Activated CD8-positive, alpha-beta memory T cell treated with anti-CD3 and anti-CD28 coated beads, Interleukin-2, amount 10 ng/mL, durations not matched to agents 7 days and 5 days (primary cell): ENCODE results near the gene GPR158. TPM values are rescaled to one million over a fixed set of nuclear protein-coding genes. Genes with fewer than 3 reads are reported as not detected.

Experiments
- ATAC-seq: fragments of 150-1000 bp; cut with Tn5 transposase; one replicate; pipeline ENCODE4 v1.10.0; 2021; ENCODE audit warnings: moderate library complexity
- CTCF ChIA-PET: fragments of 350-600 bp; sonication (Branson Sonifier 250); formaldehyde crosslinking; loops from one replicate; lab custom pipeline; 2021; ENCODE audit warnings: antibody characterized with exemption; lab: Charles Lee
- DNase-seq: peaks from one replicate; pipeline ENCODE4 v3.0.0-alpha.2; 2020
- H3K27ac Mint-ChIP-seq: one replicate; pipeline ENCODE4 v1.8.0; 2021; ENCODE audit warnings: mild to moderate bottlenecking, mixed read lengths
- H3K27me3 Mint-ChIP-seq: one replicate; pipeline ENCODE4 v1.8.0; 2021; ENCODE audit warnings: mixed read lengths
- H3K36me3 Mint-ChIP-seq: one replicate; pipeline ENCODE4 v1.8.0; 2021; ENCODE audit warnings: mild to moderate bottlenecking, mixed read lengths
- H3K4me1 Mint-ChIP-seq: one replicate; pipeline ENCODE4 v1.8.0; 2021; ENCODE audit warnings: mixed read lengths
- H3K4me3 Mint-ChIP-seq: one replicate; pipeline ENCODE4 v1.8.0; 2021; ENCODE audit warnings: mild to moderate bottlenecking, moderate library complexity, mixed read lengths
- H3K9me3 Mint-ChIP-seq: one replicate; pipeline ENCODE4 v1.8.0; 2022; ENCODE audit warnings: low read depth, mixed read lengths
- total RNA-seq, 2 experiments: library from RNA; stranded (reverse); gene quantifications; one replicate each; pipeline ENCODE4 v1.2.3, GENCODE V29; 2021

The GPR158 gene
- total RNA-seq, 2 experiments from 2014 or later = not detected

DNA sequence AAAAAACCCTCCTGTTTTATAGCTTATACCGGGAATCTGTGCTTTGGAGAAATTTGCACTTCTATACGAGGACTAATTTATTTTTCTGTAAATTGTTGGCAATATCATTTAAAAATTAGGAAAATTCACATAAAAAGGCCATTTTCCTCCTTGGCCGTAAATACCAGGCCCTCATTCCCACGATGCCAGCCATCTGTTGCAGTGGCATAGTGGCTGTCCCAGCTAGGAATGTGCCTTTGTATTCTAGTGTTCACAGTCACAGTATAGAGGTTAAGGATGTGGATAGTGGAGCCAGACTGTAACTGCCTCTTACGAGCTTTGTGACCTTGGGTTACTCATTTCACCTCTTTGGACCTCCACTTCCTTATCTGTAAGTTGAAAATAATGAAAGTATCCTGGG lies 312.5 kb downstream of the GPR158 start:
- Mint-ChIP-seq H3K4me3 (no peak overlapping the region), H3K4me1 (no peaks in the 10 kb centered on the region), H3K27ac (no peak overlapping the region), H3K27me3 (no peaks in the 10 kb centered on the region), H3K36me3 (no peaks in the 10 kb centered on the region), H3K9me3 (peaks cover 7% of the 10 kb centered on the region)
- no peak for ATAC-seq
- CTCF ChIA-PET = no interaction called here
- no peak for DNase-seq

DNA sequence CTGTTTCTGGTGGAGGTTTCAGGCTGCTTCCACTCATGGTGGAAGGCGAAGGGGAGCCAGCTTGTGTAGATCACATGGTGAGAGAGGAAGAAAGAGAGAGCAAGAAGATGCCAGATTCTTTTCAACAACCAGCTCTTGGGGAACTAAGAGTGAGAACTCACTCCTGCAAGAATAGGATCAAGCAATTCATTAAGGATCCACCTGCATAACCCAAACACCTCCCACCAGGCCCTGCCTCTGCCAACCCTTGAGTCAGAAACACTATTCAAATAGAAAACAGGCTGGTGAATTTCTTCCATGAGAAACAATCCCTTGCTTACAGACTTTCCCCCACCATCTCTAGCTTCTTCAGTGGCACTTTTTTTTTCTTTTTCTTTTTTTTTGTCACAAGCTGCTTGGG lies 317.2 kb downstream of the GPR158 start:
- CTCF ChIA-PET = no interaction called here
- no peak overlapping the region for H3K4me3 Mint-ChIP-seq
- no peak for ATAC-seq
- no peaks in the 10 kb centered on the region for H3K4me1 Mint-ChIP-seq
- DNase-seq = no peak
- H3K27ac Mint-ChIP-seq = no peak overlapping the region
- no peaks in the 10 kb centered on the region for H3K36me3 Mint-ChIP-seq
- no peaks in the 10 kb centered on the region for H3K27me3 Mint-ChIP-seq
- peaks cover 4% of the 10 kb centered on the region for H3K9me3 Mint-ChIP-seq

DNA sequence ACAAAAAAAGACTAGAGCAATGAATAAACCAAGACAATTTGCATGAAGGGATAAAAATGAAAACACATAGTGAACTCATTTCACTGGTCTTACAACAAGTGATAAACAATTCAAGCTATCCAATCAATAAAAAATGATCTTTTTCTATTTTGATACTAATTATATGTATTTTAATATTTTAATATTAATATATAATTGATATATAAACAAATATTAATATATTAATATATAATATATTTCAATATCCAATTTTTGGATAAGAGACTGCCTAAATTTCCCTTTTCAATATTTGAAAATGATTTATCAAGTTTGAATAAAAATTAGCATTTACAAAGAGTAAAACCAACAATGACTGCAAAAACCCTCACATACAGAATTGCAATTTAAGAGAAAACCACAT lies 317.9 kb downstream of the GPR158 start:
- H3K36me3 Mint-ChIP-seq = no peaks in the 10 kb centered on the region
- ATAC-seq = no peak
- no peak for DNase-seq
- CTCF ChIA-PET = no interaction called here
- H3K4me1 Mint-ChIP-seq = no peaks in the 10 kb centered on the region
- H3K27ac Mint-ChIP-seq = no peak overlapping the region
- no peak overlapping the region for H3K4me3 Mint-ChIP-seq
- H3K9me3 Mint-ChIP-seq = peaks cover 4% of the 10 kb centered on the region
- H3K27me3 Mint-ChIP-seq = no peaks in the 10 kb centered on the region

DNA sequence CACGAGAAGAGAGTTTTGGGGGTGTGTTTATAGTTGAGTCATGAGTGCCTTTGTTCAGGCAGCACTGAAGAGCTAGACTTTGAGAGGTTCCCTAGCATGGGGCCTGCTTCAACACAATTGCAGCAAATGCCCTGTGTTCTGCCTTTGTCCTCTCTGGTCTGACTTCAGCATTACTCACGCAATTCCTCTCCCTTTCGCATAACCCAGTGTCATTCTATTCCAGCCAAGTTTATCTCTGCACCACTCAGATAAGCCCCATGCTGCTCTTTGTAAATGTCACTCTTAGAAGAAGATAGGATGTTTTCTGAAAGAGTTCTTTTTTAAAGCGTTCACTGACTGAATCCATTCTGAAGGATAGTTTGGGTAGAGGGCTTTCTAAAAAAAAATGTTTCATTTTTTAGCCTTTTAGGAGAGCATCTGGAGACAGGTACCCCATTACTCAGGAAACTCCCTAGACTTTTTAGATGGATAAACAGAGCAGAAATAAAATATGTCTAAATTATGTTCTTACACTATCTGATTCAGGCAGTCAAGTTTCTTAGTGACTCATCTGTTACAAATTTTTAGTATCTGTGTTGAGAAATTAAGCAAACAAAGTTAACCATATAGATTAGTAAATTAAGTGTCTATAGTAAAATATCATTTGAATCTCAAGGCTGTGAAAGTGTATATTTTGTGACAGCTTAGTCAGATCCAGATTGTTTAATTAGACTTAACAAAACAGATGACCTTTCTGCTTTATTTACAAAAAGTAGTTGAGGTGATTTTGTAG lies 318.5 kb downstream of the GPR158 start:
- no peaks in the 10 kb centered on the region for H3K4me1 Mint-ChIP-seq
- H3K36me3 Mint-ChIP-seq = no peaks in the 10 kb centered on the region
- ATAC-seq (no peak), DNase-seq (no peak)
- H3K27me3 Mint-ChIP-seq = no peaks in the 10 kb centered on the region
- CTCF ChIA-PET = no interaction called here
- no peak overlapping the region for H3K27ac Mint-ChIP-seq
- no peak overlapping the region for H3K4me3 Mint-ChIP-seq
- H3K9me3 Mint-ChIP-seq = peaks cover 4% of the 10 kb centered on the region

DNA sequence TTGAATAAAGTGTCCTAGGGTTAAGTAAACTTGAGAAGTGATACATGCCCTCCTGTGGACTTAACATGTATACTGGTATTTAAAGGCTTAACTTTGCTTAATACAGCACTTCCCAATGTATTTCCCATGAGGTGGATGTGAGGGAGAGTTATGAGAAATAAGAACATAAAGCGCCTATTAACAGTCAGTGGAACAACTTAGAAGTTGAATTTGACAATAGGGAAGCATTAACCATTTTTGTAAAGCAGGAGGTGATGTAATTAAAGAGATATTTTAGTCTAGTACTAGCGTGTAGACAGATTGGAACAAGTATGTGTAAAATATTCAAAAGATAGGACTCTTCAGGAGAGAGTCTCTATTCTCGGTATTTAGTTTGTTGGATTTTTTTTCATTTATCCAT lies 322.4 kb downstream of the GPR158 start:
- no peak overlapping the region for H3K27ac Mint-ChIP-seq
- no peak for DNase-seq
- H3K9me3 Mint-ChIP-seq = peaks cover 2% of the 10 kb centered on the region
- ATAC-seq = no peak
- no peaks in the 10 kb centered on the region for H3K4me1 Mint-ChIP-seq
- no peaks in the 10 kb centered on the region for H3K36me3 Mint-ChIP-seq
- H3K27me3 Mint-ChIP-seq = no peaks in the 10 kb centered on the region
- CTCF ChIA-PET = no interaction called here
- H3K4me3 Mint-ChIP-seq = no peak overlapping the region

DNA sequence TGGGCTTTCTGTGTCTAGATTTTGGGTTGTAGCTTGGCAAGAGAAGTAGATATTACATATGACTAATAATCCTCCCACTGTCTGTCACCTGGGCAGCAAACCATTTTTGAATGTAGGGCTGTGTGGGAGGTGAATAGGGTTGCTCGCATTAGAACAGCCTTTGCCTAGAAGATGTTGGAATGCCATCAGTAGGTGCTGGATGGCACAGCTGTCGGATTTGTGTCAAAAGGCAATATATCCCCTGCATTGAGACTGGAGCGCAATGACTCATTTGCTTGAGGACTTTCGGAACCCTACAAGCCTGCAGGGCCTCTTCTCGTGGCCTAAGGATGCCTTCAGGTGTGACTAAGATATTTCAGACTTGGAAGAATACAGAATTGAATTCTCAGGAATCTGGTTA lies 323.8 kb downstream of the GPR158 start:
- H3K27me3 Mint-ChIP-seq = no peaks in the 10 kb centered on the region
- CTCF ChIA-PET = no interaction called here
- no peak for DNase-seq
- no peak for ATAC-seq
- H3K4me3 Mint-ChIP-seq = no peak overlapping the region
- H3K4me1 Mint-ChIP-seq = no peaks in the 10 kb centered on the region
- peaks cover 2% of the 10 kb centered on the region for H3K9me3 Mint-ChIP-seq
- no peaks in the 10 kb centered on the region for H3K36me3 Mint-ChIP-seq
- no peak overlapping the region for H3K27ac Mint-ChIP-seq

DNA sequence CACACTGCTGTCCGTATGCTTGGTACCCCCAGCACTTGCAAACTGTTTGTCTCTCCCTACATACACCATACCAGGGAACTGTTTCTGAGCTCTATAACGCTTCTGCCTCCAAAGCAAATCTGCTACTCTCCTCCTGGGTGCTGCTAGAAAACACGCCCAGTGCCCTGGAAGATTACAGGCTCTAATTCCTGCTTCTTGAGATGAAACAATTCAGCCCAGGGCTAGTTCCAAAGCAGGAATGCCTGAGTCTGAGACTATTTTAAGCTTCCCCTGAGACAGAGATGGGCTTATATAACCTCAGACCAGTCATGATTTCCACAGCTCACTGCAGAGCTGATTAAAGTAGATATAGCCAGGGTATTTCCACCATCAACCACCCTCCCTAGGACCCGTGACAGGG lies 327.1 kb downstream of the GPR158 start:
- peaks cover 2% of the 10 kb centered on the region for H3K9me3 Mint-ChIP-seq
- H3K36me3 Mint-ChIP-seq = no peaks in the 10 kb centered on the region
- H3K4me1 Mint-ChIP-seq = no peaks in the 10 kb centered on the region
- H3K27ac Mint-ChIP-seq = no peak overlapping the region
- no peaks in the 10 kb centered on the region for H3K27me3 Mint-ChIP-seq
- no peak overlapping the region for H3K4me3 Mint-ChIP-seq
- ATAC-seq = no peak
- CTCF ChIA-PET = no interaction called here
- no peak for DNase-seq

DNA sequence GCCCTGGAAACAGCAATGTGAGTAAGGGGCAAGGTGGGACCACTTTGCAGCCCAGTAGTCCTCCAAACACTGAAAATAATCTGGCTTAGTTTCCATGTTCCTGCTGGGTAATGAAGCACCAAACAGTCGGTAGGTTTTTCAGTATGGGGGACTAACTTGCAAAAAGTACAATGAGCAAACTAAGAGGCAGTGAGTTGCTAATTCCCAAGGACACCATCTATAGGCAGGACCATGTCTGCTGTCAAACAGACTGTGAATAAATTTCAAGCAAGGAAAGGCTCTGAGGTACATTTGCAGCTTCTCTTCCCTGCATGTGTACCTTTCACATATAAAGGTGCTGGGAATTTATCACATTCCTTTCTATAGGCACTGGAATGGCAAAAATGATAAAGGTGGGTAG lies 327.7 kb downstream of the GPR158 start:
- Mint-ChIP-seq H3K4me1 (no peaks in the 10 kb centered on the region), H3K27me3 (no peaks in the 10 kb centered on the region), H3K27ac (no peak overlapping the region), H3K36me3 (no peaks in the 10 kb centered on the region), H3K4me3 (no peak overlapping the region), H3K9me3 (peaks cover 2% of the 10 kb centered on the region)
- ATAC-seq = no peak
- no peak for DNase-seq
- CTCF ChIA-PET = no interaction called here

DNA sequence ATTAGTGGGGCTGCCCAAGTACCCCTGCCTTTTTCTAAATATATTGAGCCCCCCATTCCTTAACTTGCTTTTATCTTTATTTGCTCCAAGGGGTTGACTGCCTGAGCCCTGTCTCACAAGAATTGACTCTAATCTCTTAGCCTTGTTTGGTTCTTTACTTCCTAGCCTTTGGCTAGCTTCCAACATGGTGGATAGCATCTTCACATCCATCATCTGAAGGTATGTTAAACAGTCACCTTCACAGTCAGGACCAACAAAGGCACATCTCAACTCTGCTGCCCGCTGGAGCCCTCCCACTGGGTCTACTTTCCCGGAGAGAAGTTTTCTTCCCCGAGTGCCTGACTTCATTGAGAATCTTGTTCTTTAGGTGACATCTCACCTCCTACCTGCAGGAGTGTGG lies 329.5 kb downstream of the GPR158 start:
- Mint-ChIP-seq H3K4me3 (no peak overlapping the region), H3K4me1 (no peaks in the 10 kb centered on the region), H3K27me3 (no peaks in the 10 kb centered on the region), H3K27ac (no peak overlapping the region), H3K36me3 (no peaks in the 10 kb centered on the region), H3K9me3 (peaks cover 4% of the 10 kb centered on the region)
- DNase-seq = no peak
- CTCF ChIA-PET = no interaction called here
- no peak for ATAC-seq

DNA sequence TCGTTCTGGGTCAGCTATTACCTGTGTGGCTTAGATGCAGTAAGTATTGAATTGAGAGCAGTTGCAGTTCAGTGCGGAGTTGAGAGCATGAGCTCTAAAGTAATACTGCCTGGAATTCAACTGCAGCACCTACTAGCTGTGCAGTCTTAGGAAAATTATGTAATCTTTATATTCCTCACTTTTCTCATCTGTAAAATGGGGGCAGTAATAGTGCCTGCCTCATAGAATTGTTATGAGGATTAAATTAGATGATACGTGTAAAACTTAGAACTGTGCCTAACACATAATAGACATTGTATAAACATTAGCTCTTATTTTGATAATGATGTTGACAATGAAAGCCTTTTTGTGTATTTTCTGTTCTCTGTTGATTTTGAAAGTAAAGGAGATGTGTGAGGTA lies 330.0 kb downstream of the GPR158 start:
- Mint-ChIP-seq H3K27me3 (no peaks in the 10 kb centered on the region), H3K36me3 (no peaks in the 10 kb centered on the region), H3K4me1 (no peaks in the 10 kb centered on the region), H3K27ac (no peak overlapping the region), H3K9me3 (peaks cover 4% of the 10 kb centered on the region), H3K4me3 (no peak overlapping the region)
- no peak for ATAC-seq
- no peak for DNase-seq
- CTCF ChIA-PET = no interaction called here

DNA sequence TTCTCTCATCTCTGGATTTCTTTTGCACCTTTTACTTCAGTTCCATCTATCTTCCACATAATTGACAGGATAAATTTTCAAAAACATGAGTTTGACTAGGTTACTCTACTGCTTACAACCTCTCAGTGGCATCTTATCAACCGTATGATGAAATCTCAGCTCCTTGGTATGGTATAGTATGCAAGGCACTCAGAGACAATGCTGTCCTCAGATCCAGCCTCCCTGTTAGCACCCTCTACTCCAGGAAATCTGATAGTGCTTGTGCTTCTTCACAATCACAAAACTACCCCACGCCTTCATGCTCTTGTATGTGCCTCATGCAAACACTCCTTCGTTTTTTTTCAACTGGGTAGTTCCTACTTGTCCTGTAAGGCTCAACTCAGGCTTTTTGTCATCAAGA lies 330.7 kb downstream of the GPR158 start:
- ATAC-seq (no peak), DNase-seq (no peak)
- no peaks in the 10 kb centered on the region for H3K27me3 Mint-ChIP-seq
- H3K4me3 Mint-ChIP-seq = no peak overlapping the region
- no peaks in the 10 kb centered on the region for H3K4me1 Mint-ChIP-seq
- no peaks in the 10 kb centered on the region for H3K36me3 Mint-ChIP-seq
- CTCF ChIA-PET = no interaction called here
- no peak overlapping the region for H3K27ac Mint-ChIP-seq
- peaks cover 4% of the 10 kb centered on the region for H3K9me3 Mint-ChIP-seq

DNA sequence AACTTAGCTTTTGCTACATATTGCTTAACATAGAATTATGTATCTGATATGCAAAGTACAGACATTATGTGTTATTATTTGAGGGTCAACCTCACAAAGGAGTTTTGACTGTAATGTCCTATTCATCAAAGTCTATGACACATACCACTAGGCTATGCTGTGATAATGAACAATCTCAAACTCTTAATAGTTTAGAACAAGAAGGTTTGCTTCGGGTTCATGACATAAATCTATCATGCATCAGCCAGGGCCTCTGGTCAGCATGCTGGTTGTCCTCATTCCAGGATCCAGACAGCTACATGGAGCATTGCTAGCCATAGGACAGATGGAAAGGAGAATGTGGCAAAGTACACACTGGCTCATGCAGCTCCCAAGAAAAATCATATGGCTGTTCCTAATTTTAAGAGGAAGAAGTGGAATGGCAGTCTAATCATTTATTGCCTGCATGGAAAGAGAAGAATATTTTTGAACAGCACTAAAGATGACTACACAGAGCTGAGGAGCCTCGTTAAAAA lies 332.1 kb downstream of the GPR158 start:
- no peaks in the 10 kb centered on the region for H3K27me3 Mint-ChIP-seq
- H3K4me3 Mint-ChIP-seq = no peak overlapping the region
- no peak overlapping the region for H3K27ac Mint-ChIP-seq
- ATAC-seq (no peak), DNase-seq (no peak)
- no peaks in the 10 kb centered on the region for H3K36me3 Mint-ChIP-seq
- CTCF ChIA-PET = no interaction called here
- peaks cover 6% of the 10 kb centered on the region for H3K9me3 Mint-ChIP-seq
- no peaks in the 10 kb centered on the region for H3K4me1 Mint-ChIP-seq

DNA sequence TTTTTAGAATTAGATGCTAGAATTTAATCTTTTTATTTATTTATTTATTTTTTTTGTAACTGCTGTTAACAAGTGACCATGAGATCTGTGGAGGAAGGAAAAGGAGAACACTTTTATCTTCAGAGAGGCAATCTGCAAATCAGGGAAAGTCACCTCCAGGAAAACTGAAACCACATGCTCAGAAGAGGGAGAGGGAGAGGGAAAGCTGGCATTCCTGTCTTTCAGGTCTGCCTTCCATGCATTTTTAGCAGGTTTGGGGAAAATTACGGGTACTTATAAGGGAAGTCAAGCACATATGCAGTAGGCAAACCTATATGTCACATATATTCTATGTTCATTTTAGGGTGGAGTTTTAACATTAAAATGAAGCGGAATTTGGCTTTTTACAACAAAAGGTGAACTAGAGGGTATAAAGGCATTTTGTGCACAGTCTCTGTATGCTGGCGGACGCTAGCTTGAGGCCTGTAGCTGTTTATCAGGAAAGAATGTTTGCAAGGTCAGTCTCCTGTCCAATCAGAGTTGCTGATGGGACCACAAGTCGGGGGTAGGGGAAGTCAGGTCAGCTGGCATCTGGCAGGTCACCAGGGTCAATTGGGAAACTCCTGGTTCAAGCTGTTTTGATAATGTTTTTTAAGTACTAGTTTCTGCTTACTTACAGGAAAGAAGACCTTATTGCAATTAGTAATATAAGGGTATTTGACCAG lies 333.5 kb downstream of the GPR158 start:
- H3K4me1 Mint-ChIP-seq = no peaks in the 10 kb centered on the region
- peaks cover 8% of the 10 kb centered on the region for H3K9me3 Mint-ChIP-seq
- no peak overlapping the region for H3K4me3 Mint-ChIP-seq
- H3K27ac Mint-ChIP-seq = no peak overlapping the region
- no peaks in the 10 kb centered on the region for H3K27me3 Mint-ChIP-seq
- CTCF ChIA-PET = no interaction called here
- no peak for ATAC-seq
- DNase-seq = no peak
- no peaks in the 10 kb centered on the region for H3K36me3 Mint-ChIP-seq

DNA sequence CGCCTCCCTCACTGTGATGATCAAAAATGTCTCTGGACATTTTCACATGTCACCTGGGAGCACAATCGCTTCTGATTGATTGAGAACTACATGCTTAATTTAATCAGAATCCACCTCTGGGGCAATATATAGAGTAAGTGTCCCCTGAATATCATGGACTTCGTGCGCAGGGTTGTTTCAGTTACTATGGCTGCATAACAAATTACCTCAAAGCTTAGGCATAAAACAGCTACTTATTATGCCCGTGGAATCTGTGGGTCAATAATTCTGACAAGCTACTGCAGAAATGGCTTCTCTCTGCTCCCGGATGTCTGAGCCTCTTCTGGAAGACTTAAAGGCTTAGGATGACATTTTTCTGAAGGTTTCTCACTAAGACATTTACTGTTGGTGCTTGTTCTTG lies 334.4 kb downstream of the GPR158 start:
- DNase-seq (no peak), ATAC-seq (no peak)
- CTCF ChIA-PET = no interaction called here
- Mint-ChIP-seq H3K27ac (no peak overlapping the region), H3K36me3 (no peaks in the 10 kb centered on the region), H3K4me1 (no peaks in the 10 kb centered on the region), H3K4me3 (no peak overlapping the region), H3K9me3 (peaks cover 10% of the 10 kb centered on the region), H3K27me3 (no peaks in the 10 kb centered on the region)
